GM19238 (cell line): ENCODE data around the gene OSGIN1.

Experiments
- DNase-seq: peaks from one replicate; pipeline ENCODE4 v3.0.0; 2011; ENCODE audit warnings: low spot score; ENCODE audit not compliant: insufficient read length

The OSGIN1 gene

GRCh38 chr16:83956336-83957289 lies 3.6 kb downstream of the OSGIN1 start:
- DNase-seq, result peak; percentile 68

GRCh38 chr16:83957296-83957855 lies 4.3 kb downstream of the OSGIN1 start:
- DNase-seq, result no peak

GRCh38 chr16:83958137-83958845 lies 5.3 kb downstream of the OSGIN1 start:
- DNase-seq, result no peak

- DNase-seq, result no peak
Measured at GRCh38 chr16:83958846-83959565, 6.0 kb downstream of the OSGIN1 start.

- DNase-seq, result no peak
Measured at GRCh38 chr16:83959656-83960434, 6.8 kb downstream of the OSGIN1 start.

- DNase-seq, result no peak
Measured at GRCh38 chr16:83960521-83961249, 7.6 kb downstream of the OSGIN1 start.

GRCh38 chr16:83961591-83961990 lies 8.6 kb downstream of the OSGIN1 start:
- no peak for DNase-seq

- no peak for DNase-seq
Measured at GRCh38 chr16:83963277-83964119, 10.5 kb downstream of the OSGIN1 start.

GRCh38 chr16:83964684-83965443 lies 11.8 kb downstream of the OSGIN1 start:
- no peak for DNase-seq

- no peak for DNase-seq
Measured at GRCh38 chr16:83965444-83966152, 12.6 kb downstream of the OSGIN1 start.

GRCh38 chr16:83966153-83966696 lies 13.2 kb downstream of the OSGIN1 start:
- DNase-seq, result no peak

GRCh38 chr16:83967091-83967490 lies 14.1 kb downstream of the OSGIN1 start:
- DNase-seq, result no peak

- DNase-seq, result peak; percentile 54
Measured at GRCh38 chr16:83967838-83968305, 14.8 kb downstream of the OSGIN1 start, which contains the start of gene NECAB2. NECAB2 (plus strand) TSS chr16:83968244; CDS start chr16:83968649, 405 bp downstream.

GRCh38 chr16:83968306-83968851 lies 15.3 kb downstream of the OSGIN1 start:
- DNase-seq, result no peak

- no peak for DNase-seq
Measured at GRCh38 chr16:83968891-83969649, 16.0 kb downstream of the OSGIN1 start.

GRCh38 chr16:83969771-83970429 lies 16.9 kb downstream of the OSGIN1 start:
- DNase-seq, result no peak
